DND-41 (cell line): Measurements from ENCODE around the gene PLIN4.

ENCODE experiments used
- ATAC-seq: fragments of 200-7000 bp; cut with Tn5 transposase; 3 replicates; pipeline ENCODE4 v1.9.1; 2021; ENCODE audit warnings: low read depth; ENCODE audit not compliant: insufficient read depth
- DNase-seq: peaks from one replicate; pipeline ENCODE4 v3.0.0-alpha.2; 2020
- H2AFZ ChIP-seq: 2 replicates; pipeline ENCODE4 v1.6.0; 2012; ENCODE audit warnings: low read depth, low read length
- H3K27ac ChIP-seq: 2 replicates; pipeline ENCODE4 v1.5.1; 2012; ENCODE audit warnings: low read length, inconsistent platforms
- H3K27me3 ChIP-seq: fragments of 200-600 bp; sonication (generic); 2 replicates; pipeline ENCODE4 v1.6.0; 2012; ENCODE audit warnings: low read length, mild to moderate bottlenecking, inconsistent platforms; ENCODE audit not compliant: insufficient read depth, poor library complexity
- H3K36me3 ChIP-seq: 2 replicates; pipeline ENCODE4 v1.5.1; 2012; ENCODE audit warnings: low read length, inconsistent platforms; ENCODE audit not compliant: insufficient read depth
- H3K4me1 ChIP-seq: 2 replicates; pipeline ENCODE4 v1.5.1; 2012; ENCODE audit warnings: mild to moderate bottlenecking, low read length; ENCODE audit not compliant: insufficient read depth
- H3K4me2 ChIP-seq: 2 replicates; pipeline ENCODE4 v1.6.0; 2012; ENCODE audit warnings: mild to moderate bottlenecking, moderate library complexity, low read length, inconsistent platforms; ENCODE audit not compliant: insufficient read depth
- H3K4me3 ChIP-seq, 2 experiments: fragments of 200-600 bp in 1 of 2; shearing (Covaris generic) in 1 of 2; 2 replicates each; pipeline ENCODE4 v1.5.1; 2012 to 2016; ENCODE audit warnings: inconsistent platforms in 2 of 2, low read length in 2 of 2, mild to moderate bottlenecking in 2 of 2, low read depth in 1 of 2, moderate library complexity in 1 of 2
- H3K79me2 ChIP-seq: 2 replicates; pipeline ENCODE4 v1.6.0; 2012; ENCODE audit warnings: low read length, inconsistent platforms; ENCODE audit not compliant: insufficient read depth
- H3K9ac ChIP-seq: 2 replicates; pipeline ENCODE4 v1.6.0; 2012; ENCODE audit warnings: low read depth, mild to moderate bottlenecking, inconsistent platforms, low read length, moderate library complexity
- H3K9me3 ChIP-seq: 2 replicates; pipeline ENCODE4 v1.5.1; 2012; ENCODE audit warnings: low read length, moderate library complexity, mild to moderate bottlenecking, inconsistent platforms; ENCODE audit not compliant: insufficient read depth, severe bottlenecking
- H4K20me1 ChIP-seq: 2 replicates; pipeline ENCODE4 v1.6.0; 2012; ENCODE audit warnings: low read length; ENCODE audit not compliant: insufficient read depth
- EZH2 ChIP-seq: IDR thresholded peaks from 3 replicates; pipeline ENCODE4 v1.6.1; 2012; ENCODE audit warnings: borderline replicate concordance, low read depth, mild to moderate bottlenecking, moderate library complexity, low read length, inconsistent platforms; ENCODE audit not compliant: severe bottlenecking
- TF ChIP-seq, protein P1 (sequence below): IDR thresholded peaks from 2 replicates; pipeline ENCODE4 v1.5.1; 2012; ENCODE audit warnings: borderline replicate concordance, low read length, moderate library complexity, mild to moderate bottlenecking; ENCODE audit not compliant: poor library complexity, severe bottlenecking; ENCODE audit errors: extremely low read depth

The PLIN4 gene

DNA sequence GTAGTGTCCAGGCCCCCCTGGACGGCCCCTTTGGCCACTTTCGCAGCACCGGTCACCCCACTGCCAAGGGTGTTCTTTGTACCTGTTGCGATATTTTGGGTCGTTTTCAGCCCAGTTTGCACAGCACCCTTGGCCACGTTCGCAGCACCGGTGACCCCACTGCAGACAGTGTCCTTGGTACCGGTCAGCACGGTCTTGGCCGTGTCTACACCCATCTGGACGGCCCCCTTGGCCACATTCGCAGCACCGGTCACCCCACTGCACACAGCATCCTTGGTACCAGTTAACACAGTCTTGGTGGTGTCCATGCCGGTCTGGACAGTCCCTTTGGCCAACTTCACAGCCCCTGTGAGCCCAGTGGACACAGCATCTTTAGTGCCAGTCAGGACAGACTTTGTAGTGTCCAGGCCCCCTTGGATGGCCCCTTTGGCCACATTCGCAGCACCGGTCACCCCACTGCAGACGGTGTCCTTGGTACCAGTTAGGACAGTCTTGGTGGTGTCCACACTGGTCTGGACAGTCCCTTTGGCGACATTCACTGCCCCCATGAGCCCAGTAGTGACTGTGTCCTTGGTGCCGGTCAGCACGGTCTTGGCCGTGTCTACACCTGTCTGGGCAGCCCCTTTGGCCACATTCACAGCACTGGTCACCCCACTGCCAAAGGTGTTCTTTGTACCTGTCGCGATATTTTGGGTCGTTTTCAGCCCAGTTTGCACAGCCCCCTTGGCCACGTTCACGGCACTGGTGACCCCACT, 6.8 kb downstream of the PLIN4 start:
- no peak overlapping the region for H3K4me2 ChIP-seq
- no peak for TF ChIP-seq EZH2
- TF ChIP-seq, protein P1, sequence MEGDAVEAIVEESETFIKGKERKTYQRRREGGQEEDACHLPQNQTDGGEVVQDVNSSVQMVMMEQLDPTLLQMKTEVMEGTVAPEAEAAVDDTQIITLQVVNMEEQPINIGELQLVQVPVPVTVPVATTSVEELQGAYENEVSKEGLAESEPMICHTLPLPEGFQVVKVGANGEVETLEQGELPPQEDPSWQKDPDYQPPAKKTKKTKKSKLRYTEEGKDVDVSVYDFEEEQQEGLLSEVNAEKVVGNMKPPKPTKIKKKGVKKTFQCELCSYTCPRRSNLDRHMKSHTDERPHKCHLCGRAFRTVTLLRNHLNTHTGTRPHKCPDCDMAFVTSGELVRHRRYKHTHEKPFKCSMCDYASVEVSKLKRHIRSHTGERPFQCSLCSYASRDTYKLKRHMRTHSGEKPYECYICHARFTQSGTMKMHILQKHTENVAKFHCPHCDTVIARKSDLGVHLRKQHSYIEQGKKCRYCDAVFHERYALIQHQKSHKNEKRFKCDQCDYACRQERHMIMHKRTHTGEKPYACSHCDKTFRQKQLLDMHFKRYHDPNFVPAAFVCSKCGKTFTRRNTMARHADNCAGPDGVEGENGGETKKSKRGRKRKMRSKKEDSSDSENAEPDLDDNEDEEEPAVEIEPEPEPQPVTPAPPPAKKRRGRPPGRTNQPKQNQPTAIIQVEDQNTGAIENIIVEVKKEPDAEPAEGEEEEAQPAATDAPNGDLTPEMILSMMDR: no peak
- no peaks in the 10 kb centered on the region for H3K9me3 ChIP-seq
- H3K4me1 ChIP-seq: no peaks in the 10 kb centered on the region
- H2AFZ ChIP-seq: no peak overlapping the region
- H3K79me2 ChIP-seq: no peaks in the 10 kb centered on the region
- H3K27ac ChIP-seq: no peak overlapping the region
- ATAC-seq: no peak
- no peaks in the 10 kb centered on the region for H3K27me3 ChIP-seq
- H3K9ac ChIP-seq: no peak overlapping the region
- H3K36me3 ChIP-seq: 0 out of 2 replicates have a peak, but pooled peaks cover 2% of the 10 kb centered on the region
- no peak for DNase-seq
- H3K4me3 ChIP-seq: no peak overlapping the region
- H4K20me1 ChIP-seq: no peaks in the 10 kb centered on the region

DNA sequence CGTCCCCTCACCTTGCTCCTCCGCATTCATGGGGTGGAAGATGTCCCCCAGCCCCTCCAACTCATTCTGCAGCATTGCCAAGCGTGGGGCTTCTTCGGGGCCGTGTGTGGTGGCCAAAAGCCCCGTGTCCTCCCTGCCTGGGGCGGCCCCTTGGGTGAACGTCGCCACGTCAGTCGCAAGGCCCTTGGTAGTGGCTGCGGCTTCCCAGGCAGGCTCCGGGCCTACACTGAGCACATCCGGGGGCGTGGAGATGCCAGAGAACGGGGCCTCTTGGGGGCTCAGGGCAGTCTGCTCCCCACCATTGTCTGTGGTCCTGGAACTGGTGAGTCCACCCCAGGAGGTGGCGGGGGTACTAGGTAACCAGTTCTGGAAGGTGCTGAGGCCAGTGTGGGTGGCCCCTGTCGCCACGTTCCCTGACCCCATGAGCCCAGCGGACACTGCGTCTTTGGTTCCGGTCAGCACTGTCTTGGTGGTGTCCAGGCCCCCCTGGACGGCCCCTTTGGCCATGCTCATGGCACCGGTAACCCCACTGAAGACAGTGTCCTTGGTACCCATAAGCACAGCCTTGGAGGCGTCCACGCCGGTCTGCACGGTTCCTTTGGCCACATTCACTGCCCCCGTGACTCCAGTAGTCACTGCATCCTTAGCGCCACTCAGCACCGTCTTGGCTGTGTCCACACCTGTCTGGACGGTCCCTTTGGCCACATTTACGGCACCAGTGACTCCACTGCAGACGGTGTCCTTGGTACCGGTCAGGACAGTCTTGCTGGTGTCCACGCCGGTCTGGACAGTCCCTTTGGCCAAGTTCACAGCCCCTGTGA, 7.6 kb downstream of the PLIN4 start:
- Histone ChIP-seq H3K27ac (no peak overlapping the region), H3K4me1 (no peaks in the 10 kb centered on the region), H4K20me1 (no peaks in the 10 kb centered on the region), H3K4me2 (no peak overlapping the region), H2AFZ (no peak overlapping the region), H3K36me3 (peaks cover 9% of the 10 kb centered on the region), H3K4me3 (no peak overlapping the region), H3K9ac (no peak overlapping the region), H3K79me2 (no peaks in the 10 kb centered on the region), H3K27me3 (no peaks in the 10 kb centered on the region), H3K9me3 (no peaks in the 10 kb centered on the region)
- ATAC-seq: 0 out of 3 replicates have a peak, but pooled peaks have one; percentile 23
- DNase-seq: no peak
- no peak for TF ChIP-seq EZH2
- TF ChIP-seq, protein P1: no peak

DNA sequence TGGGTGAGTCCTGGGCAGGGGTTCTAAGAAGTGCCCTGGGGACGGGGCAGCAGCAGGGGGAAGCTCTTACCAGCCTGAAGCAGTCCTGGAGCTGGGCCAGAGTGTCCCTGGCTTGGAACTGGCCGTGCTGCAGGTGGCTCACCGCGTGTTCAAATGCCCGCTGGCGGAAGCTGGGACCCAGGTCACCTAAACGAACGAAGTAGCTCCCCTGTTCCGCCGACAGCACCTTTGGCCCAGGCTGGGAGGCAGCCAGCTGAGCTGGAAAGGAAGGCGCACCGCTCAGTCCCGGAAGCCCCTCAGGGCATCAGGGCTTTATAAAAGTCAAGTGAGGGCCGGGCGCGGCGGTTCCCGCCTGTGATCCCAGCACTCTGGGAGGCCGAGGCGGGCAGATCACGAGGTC, 9.6 kb downstream of the PLIN4 start:
- H3K4me3 ChIP-seq: no peak overlapping the region
- no peak overlapping the region for H3K27ac ChIP-seq
- DNase-seq (no peak), ATAC-seq (no peak)
- H3K36me3 ChIP-seq: peaks cover 24% of the 10 kb centered on the region
- H3K4me2 ChIP-seq: no peak overlapping the region
- no peaks in the 10 kb centered on the region for H3K79me2 ChIP-seq
- TF ChIP-seq, protein P1: no peak
- TF ChIP-seq EZH2: no peak
- no peaks in the 10 kb centered on the region for H3K4me1 ChIP-seq
- no peaks in the 10 kb centered on the region for H4K20me1 ChIP-seq
- H2AFZ ChIP-seq: no peak overlapping the region
- no peak overlapping the region for H3K9ac ChIP-seq
- no peaks in the 10 kb centered on the region for H3K27me3 ChIP-seq
- H3K9me3 ChIP-seq: no peaks in the 10 kb centered on the region
